HepG2 (cell line): ENCODE results near the gene ZFP36.

Experiments
- PAX8 ChIP-seq: sonication (generic); formaldehyde crosslinking; IDR thresholded peaks from 2 replicates; pipeline ENCODE4 v1.8.0; 2022; ENCODE audit warnings: mild to moderate bottlenecking, missing genetic modification reagents, borderline replicate concordance
- SMARCC2 ChIP-seq: fragments of 450-650 bp; IDR thresholded peaks from 2 replicates; pipeline ENCODE4 v1.6.1; 2017; ENCODE audit warnings: antibody characterized with exemption, mild to moderate bottlenecking
- ZBTB8A ChIP-seq: sonication (generic); formaldehyde crosslinking; IDR thresholded peaks from 2 replicates; pipeline ENCODE4 v1.4.0; 2020; ENCODE audit warnings: mild to moderate bottlenecking, low read depth, missing genetic modification reagents, borderline replicate concordance
- ZNF24 ChIP-seq: fragments of 450-650 bp; IDR thresholded peaks from 2 replicates; pipeline ENCODE4 v1.6.1; 2017; ENCODE audit warnings: antibody characterized with exemption, mild to moderate bottlenecking
- ZNF780A ChIP-seq: sonication (generic); formaldehyde crosslinking; IDR thresholded peaks from 2 replicates; pipeline ENCODE4 v1.8.0; 2022; ENCODE audit warnings: mild to moderate bottlenecking, missing genetic modification reagents, moderate library complexity
- TF ChIP-seq, protein P1 (sequence below), 2 experiments: IDR thresholded peaks; 2 replicates each; pipeline ENCODE4 v1.6.1; 2011 to 2012; ENCODE audit warnings: low read length in 2 of 2, borderline replicate concordance in 1 of 2, low read depth in 1 of 2, mild to moderate bottlenecking in 1 of 2, moderate library complexity in 1 of 2
- TF ChIP-seq, protein P2 (sequence below): sonication (generic); formaldehyde crosslinking; IDR thresholded peaks from 2 replicates; pipeline ENCODE4 v1.5.0; 2020; ENCODE audit warnings: mild to moderate bottlenecking, missing genetic modification reagents, moderate library complexity
- TF ChIP-seq, protein P3 (sequence below): IDR thresholded peaks from 2 replicates; pipeline ENCODE4 v1.6.1; 2016; ENCODE audit warnings: missing compliant biosample characterization, missing genetic modification reagents, borderline replicate concordance

DNA sequence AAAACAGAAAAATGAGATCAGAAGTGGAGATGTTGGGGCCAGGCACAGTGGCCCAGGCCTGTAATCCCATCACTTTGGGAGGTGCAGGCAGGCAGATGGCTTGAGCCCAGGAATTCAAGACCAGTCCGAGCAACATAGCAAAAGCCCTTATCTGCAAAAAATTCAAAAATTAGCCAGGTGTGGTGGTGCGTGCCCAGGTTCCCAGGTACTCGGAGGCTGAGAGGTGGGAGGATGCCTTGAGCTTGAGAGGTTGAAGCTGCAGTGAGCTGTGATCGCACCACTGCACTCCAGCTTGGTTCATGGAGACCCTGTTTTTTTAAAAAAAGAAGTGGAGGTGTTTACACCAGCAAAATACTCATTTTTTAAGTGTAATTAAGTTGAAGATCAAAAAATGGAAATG, 6.6 kb upstream of the ZFP36 start:
- TF ChIP-seq, protein P1, sequence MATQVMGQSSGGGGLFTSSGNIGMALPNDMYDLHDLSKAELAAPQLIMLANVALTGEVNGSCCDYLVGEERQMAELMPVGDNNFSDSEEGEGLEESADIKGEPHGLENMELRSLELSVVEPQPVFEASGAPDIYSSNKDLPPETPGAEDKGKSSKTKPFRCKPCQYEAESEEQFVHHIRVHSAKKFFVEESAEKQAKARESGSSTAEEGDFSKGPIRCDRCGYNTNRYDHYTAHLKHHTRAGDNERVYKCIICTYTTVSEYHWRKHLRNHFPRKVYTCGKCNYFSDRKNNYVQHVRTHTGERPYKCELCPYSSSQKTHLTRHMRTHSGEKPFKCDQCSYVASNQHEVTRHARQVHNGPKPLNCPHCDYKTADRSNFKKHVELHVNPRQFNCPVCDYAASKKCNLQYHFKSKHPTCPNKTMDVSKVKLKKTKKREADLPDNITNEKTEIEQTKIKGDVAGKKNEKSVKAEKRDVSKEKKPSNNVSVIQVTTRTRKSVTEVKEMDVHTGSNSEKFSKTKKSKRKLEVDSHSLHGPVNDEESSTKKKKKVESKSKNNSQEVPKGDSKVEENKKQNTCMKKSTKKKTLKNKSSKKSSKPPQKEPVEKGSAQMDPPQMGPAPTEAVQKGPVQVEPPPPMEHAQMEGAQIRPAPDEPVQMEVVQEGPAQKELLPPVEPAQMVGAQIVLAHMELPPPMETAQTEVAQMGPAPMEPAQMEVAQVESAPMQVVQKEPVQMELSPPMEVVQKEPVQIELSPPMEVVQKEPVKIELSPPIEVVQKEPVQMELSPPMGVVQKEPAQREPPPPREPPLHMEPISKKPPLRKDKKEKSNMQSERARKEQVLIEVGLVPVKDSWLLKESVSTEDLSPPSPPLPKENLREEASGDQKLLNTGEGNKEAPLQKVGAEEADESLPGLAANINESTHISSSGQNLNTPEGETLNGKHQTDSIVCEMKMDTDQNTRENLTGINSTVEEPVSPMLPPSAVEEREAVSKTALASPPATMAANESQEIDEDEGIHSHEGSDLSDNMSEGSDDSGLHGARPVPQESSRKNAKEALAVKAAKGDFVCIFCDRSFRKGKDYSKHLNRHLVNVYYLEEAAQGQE (IDR thresholded peaks at IDR 0.05; ENCODE audit: borderline replicate concordance in 1 of 2, low read depth in 1 of 2, low read length in 2 of 2): no peak
- TF ChIP-seq, protein P2, sequence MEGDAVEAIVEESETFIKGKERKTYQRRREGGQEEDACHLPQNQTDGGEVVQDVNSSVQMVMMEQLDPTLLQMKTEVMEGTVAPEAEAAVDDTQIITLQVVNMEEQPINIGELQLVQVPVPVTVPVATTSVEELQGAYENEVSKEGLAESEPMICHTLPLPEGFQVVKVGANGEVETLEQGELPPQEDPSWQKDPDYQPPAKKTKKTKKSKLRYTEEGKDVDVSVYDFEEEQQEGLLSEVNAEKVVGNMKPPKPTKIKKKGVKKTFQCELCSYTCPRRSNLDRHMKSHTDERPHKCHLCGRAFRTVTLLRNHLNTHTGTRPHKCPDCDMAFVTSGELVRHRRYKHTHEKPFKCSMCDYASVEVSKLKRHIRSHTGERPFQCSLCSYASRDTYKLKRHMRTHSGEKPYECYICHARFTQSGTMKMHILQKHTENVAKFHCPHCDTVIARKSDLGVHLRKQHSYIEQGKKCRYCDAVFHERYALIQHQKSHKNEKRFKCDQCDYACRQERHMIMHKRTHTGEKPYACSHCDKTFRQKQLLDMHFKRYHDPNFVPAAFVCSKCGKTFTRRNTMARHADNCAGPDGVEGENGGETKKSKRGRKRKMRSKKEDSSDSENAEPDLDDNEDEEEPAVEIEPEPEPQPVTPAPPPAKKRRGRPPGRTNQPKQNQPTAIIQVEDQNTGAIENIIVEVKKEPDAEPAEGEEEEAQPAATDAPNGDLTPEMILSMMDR (CRISPR knock-in tag): no peak
- no peak for TF ChIP-seq ZNF24
- TF ChIP-seq ZBTB8A: no peak
- TF ChIP-seq ZNF780A (CRISPR knock-in tag): no peak
- TF ChIP-seq PAX8: no peak
- TF ChIP-seq SMARCC2: no peak
- TF ChIP-seq, protein P3, sequence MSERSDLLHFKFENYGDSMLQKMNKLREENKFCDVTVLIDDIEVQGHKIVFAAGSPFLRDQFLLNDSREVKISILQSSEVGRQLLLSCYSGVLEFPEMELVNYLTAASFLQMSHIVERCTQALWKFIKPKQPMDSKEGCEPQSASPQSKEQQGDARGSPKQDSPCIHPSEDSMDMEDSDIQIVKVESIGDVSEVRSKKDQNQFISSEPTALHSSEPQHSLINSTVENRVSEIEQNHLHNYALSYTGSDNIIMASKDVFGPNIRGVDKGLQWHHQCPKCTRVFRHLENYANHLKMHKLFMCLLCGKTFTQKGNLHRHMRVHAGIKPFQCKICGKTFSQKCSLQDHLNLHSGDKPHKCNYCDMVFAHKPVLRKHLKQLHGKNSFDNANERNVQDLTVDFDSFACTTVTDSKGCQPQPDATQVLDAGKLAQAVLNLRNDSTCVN (CRISPR knock-in tag): no peak
